DND-41 (cell line): Measurements from ENCODE around the gene ZNF134.

ENCODE experiments used
- ATAC-seq: fragments of 200-7000 bp; cut with Tn5 transposase; 3 replicates; pipeline ENCODE4 v1.9.1; 2021; ENCODE audit warnings: low read depth; ENCODE audit not compliant: insufficient read depth
- DNase-seq: peaks from one replicate; pipeline ENCODE4 v3.0.0-alpha.2; 2020
- H2AFZ ChIP-seq: 2 replicates; pipeline ENCODE4 v1.6.0; 2012; ENCODE audit warnings: low read depth, low read length
- H3K27ac ChIP-seq: 2 replicates; pipeline ENCODE4 v1.5.1; 2012; ENCODE audit warnings: low read length, inconsistent platforms
- H3K27me3 ChIP-seq: fragments of 200-600 bp; sonication (generic); 2 replicates; pipeline ENCODE4 v1.6.0; 2012; ENCODE audit warnings: low read length, mild to moderate bottlenecking, inconsistent platforms; ENCODE audit not compliant: insufficient read depth, poor library complexity
- H3K36me3 ChIP-seq: 2 replicates; pipeline ENCODE4 v1.5.1; 2012; ENCODE audit warnings: low read length, inconsistent platforms; ENCODE audit not compliant: insufficient read depth
- H3K4me1 ChIP-seq: 2 replicates; pipeline ENCODE4 v1.5.1; 2012; ENCODE audit warnings: mild to moderate bottlenecking, low read length; ENCODE audit not compliant: insufficient read depth
- H3K4me2 ChIP-seq: 2 replicates; pipeline ENCODE4 v1.6.0; 2012; ENCODE audit warnings: mild to moderate bottlenecking, moderate library complexity, low read length, inconsistent platforms; ENCODE audit not compliant: insufficient read depth
- H3K4me3 ChIP-seq, 2 experiments: fragments of 200-600 bp in 1 of 2; shearing (Covaris generic) in 1 of 2; 2 replicates each; pipeline ENCODE4 v1.5.1; 2012 to 2016; ENCODE audit warnings: inconsistent platforms in 2 of 2, low read length in 2 of 2, mild to moderate bottlenecking in 2 of 2, low read depth in 1 of 2, moderate library complexity in 1 of 2
- H3K79me2 ChIP-seq: 2 replicates; pipeline ENCODE4 v1.6.0; 2012; ENCODE audit warnings: low read length, inconsistent platforms; ENCODE audit not compliant: insufficient read depth
- H3K9ac ChIP-seq: 2 replicates; pipeline ENCODE4 v1.6.0; 2012; ENCODE audit warnings: low read depth, mild to moderate bottlenecking, inconsistent platforms, low read length, moderate library complexity
- H3K9me3 ChIP-seq: 2 replicates; pipeline ENCODE4 v1.5.1; 2012; ENCODE audit warnings: low read length, moderate library complexity, mild to moderate bottlenecking, inconsistent platforms; ENCODE audit not compliant: insufficient read depth, severe bottlenecking
- H4K20me1 ChIP-seq: 2 replicates; pipeline ENCODE4 v1.6.0; 2012; ENCODE audit warnings: low read length; ENCODE audit not compliant: insufficient read depth
- EZH2 ChIP-seq: IDR thresholded peaks from 3 replicates; pipeline ENCODE4 v1.6.1; 2012; ENCODE audit warnings: borderline replicate concordance, low read depth, mild to moderate bottlenecking, moderate library complexity, low read length, inconsistent platforms; ENCODE audit not compliant: severe bottlenecking
- TF ChIP-seq, protein P1 (sequence below): IDR thresholded peaks from 2 replicates; pipeline ENCODE4 v1.5.1; 2012; ENCODE audit warnings: borderline replicate concordance, low read length, moderate library complexity, mild to moderate bottlenecking; ENCODE audit not compliant: poor library complexity, severe bottlenecking; ENCODE audit errors: extremely low read depth

ZNF134 gene

GRCh38 chr19:57599377-57599760 lies 14.7 kb upstream of the ZNF134 start:
- Histone ChIP-seq H3K79me2 (peaks cover 48% of the 10 kb centered on the region), H3K27me3 (no peaks in the 10 kb centered on the region), H2AFZ (peak overlapping the region; percentile 85), H3K4me2 (peak overlapping the region; percentile 94), H3K9me3 (peaks cover 20% of the 10 kb centered on the region), H3K27ac (peak overlapping the region; percentile 70), H3K36me3 (peaks cover 37% of the 10 kb centered on the region), H4K20me1 (no peaks in the 10 kb centered on the region), H3K4me3 (peak overlapping the region; percentile 36 to 87), H3K9ac (peak overlapping the region; percentile 75), H3K4me1 (peaks cover 25% of the 10 kb centered on the region)
- peak; percentile 53 for ATAC-seq
- no peak for DNase-seq
- no peak for TF ChIP-seq EZH2
- TF ChIP-seq, protein P1, sequence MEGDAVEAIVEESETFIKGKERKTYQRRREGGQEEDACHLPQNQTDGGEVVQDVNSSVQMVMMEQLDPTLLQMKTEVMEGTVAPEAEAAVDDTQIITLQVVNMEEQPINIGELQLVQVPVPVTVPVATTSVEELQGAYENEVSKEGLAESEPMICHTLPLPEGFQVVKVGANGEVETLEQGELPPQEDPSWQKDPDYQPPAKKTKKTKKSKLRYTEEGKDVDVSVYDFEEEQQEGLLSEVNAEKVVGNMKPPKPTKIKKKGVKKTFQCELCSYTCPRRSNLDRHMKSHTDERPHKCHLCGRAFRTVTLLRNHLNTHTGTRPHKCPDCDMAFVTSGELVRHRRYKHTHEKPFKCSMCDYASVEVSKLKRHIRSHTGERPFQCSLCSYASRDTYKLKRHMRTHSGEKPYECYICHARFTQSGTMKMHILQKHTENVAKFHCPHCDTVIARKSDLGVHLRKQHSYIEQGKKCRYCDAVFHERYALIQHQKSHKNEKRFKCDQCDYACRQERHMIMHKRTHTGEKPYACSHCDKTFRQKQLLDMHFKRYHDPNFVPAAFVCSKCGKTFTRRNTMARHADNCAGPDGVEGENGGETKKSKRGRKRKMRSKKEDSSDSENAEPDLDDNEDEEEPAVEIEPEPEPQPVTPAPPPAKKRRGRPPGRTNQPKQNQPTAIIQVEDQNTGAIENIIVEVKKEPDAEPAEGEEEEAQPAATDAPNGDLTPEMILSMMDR = no peak

DNA sequence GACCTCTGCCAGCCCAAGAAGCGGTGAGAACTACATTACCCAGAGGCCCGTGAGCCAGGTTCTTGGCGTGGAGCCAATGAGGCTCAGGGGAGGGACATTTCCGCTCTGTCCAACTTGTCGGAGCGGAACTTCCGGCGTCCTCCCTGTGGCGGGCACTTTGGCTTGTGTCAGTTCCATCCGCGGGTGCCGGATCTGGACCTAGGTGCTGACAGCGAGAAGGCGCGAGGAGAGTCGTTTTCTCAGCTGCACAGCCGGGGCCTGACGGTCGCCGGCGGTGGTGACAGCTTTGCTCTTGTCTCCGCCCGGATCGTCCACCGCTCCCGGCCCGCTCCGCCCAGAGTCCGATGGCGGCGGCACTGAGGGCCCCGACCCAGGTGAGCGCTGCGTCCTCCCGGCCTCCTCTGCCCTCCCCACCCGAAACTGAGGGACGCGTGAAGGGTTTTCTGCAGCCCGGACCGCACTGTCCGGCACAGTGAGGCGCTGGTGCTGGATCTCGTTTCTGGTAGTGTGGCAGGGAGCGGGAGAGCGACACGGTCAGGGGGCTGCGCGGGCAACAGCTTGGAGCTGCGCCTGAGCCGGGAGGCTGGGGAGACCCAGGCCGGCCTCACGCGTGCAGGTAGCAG lies 14.2 kb upstream of the ZNF134 start, which contains the start of gene ZNF530:
Gene ZNF530 (plus strand): TSS at position 125 of the 623 bp plus-strand sequence. CDS start 4,461 bp downstream, outside the sequence.
- no peak for TF ChIP-seq EZH2
- TF ChIP-seq, protein P1 = no peak
- H3K9ac ChIP-seq = peak within 1 kb of the TSS; percentile 75

GRCh38 chr19:57606931-57607330 lies 7.1 kb upstream of the ZNF134 start:
- Histone ChIP-seq H3K4me2 (no peak overlapping the region), H3K4me1 (no peaks in the 10 kb centered on the region), H3K9ac (no peak overlapping the region), H3K79me2 (peaks cover 18% of the 10 kb centered on the region), H4K20me1 (no peaks in the 10 kb centered on the region), H3K36me3 (peaks cover 66% of the 10 kb centered on the region), H2AFZ (no peak overlapping the region), H3K9me3 (peaks cover 50% of the 10 kb centered on the region), H3K27me3 (no peaks in the 10 kb centered on the region), H3K4me3 (no peak overlapping the region), H3K27ac (no peak overlapping the region)
- no peak for TF ChIP-seq EZH2
- TF ChIP-seq, protein P1 = no peak
- DNase-seq (no peak), ATAC-seq (no peak)

More for the DNA sequence above, 14.2 kb upstream of the ZNF134 start, which contains the start of gene ZNF530:
- Histone ChIP-seq H3K4me1 (peaks cover 25% of the 10 kb centered on the region), H3K36me3 (peaks cover 42% of the 10 kb centered on the region), H3K27ac (peak within 1 kb of the TSS; percentile 70), H4K20me1 (no peaks in the 10 kb centered on the region), H3K27me3 (no peaks in the 10 kb centered on the region), H2AFZ (peak within 1 kb of the TSS; percentile 85), H3K4me2 (peak within 1 kb of the TSS; percentile 94), H3K9me3 (peaks cover 24% of the 10 kb centered on the region), H3K79me2 (peaks cover 48% of the 10 kb centered on the region), H3K4me3 (peak within 1 kb of the TSS; percentile 36 to 87)
- DNase-seq (peak; percentile 90), ATAC-seq (peak; percentile 98)
